HCT116 (cell line): ENCODE measurements around the gene CFAP410. TPM values are rescaled to one million over a fixed set of nuclear protein-coding genes. Genes with fewer than 3 reads are reported as not detected.

Experiments used
- ATAC-seq: fragments of 200-7000 bp; cut with Tn5 transposase; 2 replicates; pipeline ENCODE4 v1.9.1; 2020; ENCODE audit warnings: mild to moderate bottlenecking, moderate library complexity
- BruUV-seq: library from RNA; stranded (reverse); fragments of 400-500 nt; replicated peaks from 2 replicates; lab custom pipeline; 2021; lab: Mats Ljungman, UMichigan
- CTCF ChIA-PET: fragments of 300-600 bp; sonication (Branson Sonifier 250); formaldehyde crosslinking; loops from one replicate; lab custom pipeline; 2021; ENCODE audit warnings: antibody characterized with exemption; lab: Charles Lee
- POLR2A ChIA-PET: fragments of 300-600, 350-600 bp; sonication (Branson Sonifier 250); formaldehyde crosslinking; loops from one replicate; lab custom pipeline; 2021; ENCODE audit warnings: antibody characterized with exemption; lab: Charles Lee
- RAD21 ChIA-PET, 2 experiments: fragments of 300-600 bp; sonication (Branson Sonifier 250); formaldehyde crosslinking; loops; one replicate each; lab custom pipeline; 2023; ENCODE audit warnings: low total read pairs in 2 of 2; ENCODE audit not compliant: uncharacterized antibody in 2 of 2, unreplicated experiment in 2 of 2, low non-redundant PET in 1 of 2; lab: Charles Lee
- DNase-seq: peaks from one replicate; pipeline ENCODE4 v3.0.0-alpha.2; 2010; ENCODE audit warnings: low read depth, low spot score
- H2AFZ ChIP-seq: fragments of 200-600 bp; shearing (Covaris generic), sonication (generic); 2 replicates; pipeline ENCODE4 v1.6.1; 2017; ENCODE audit warnings: low read depth, mixed run types, mixed read lengths, antibody characterized with exemption, low read length; ENCODE audit not compliant: poor library complexity, severe bottlenecking
- H3K27ac ChIP-seq: 2 replicates; pipeline ENCODE4 v1.5.1; 2012; ENCODE audit warnings: low read depth, low read length
- H3K27me3 ChIP-seq: fragments of 200-600 bp; sonication (generic); 2 replicates; pipeline ENCODE4 v1.6.1; 2016; ENCODE audit warnings: mixed run types, low read length, mixed read lengths; ENCODE audit not compliant: insufficient read depth
- H3K36me3 ChIP-seq, 2 experiments: fragments of 200-500 bp in 1 of 2; fragments of 200-600 bp in 1 of 2; sonication (Bioruptor generic) in 1 of 2; sonication (generic) in 1 of 2; 2 replicates each; pipeline versions ENCODE4 v1.5.1 to v1.6.1; 2014 to 2016; ENCODE audit warnings: low read length in 2 of 2, inconsistent platforms in 1 of 2, mixed read lengths in 1 of 2, mixed run types in 1 of 2; ENCODE audit not compliant: insufficient read depth in 2 of 2, control insufficient read depth in 1 of 2
- H3K4me1 ChIP-seq, 2 experiments: fragments of 200-600 bp in 1 of 2; sonication (generic) in 1 of 2; 2 replicates each; pipeline versions ENCODE4 v1.5.1 to v1.6.1; 2012 to 2017; ENCODE audit warnings: low read length in 2 of 2, inconsistent platforms in 1 of 2, mild to moderate bottlenecking in 1 of 2, mixed read lengths in 1 of 2, mixed run types in 1 of 2, moderate library complexity in 1 of 2; ENCODE audit not compliant: insufficient read depth in 2 of 2, control insufficient read depth in 1 of 2
- H3K4me2 ChIP-seq: fragments of 200-600 bp; sonication (generic); 2 replicates; pipeline ENCODE4 v1.6.1; 2017; ENCODE audit warnings: mixed run types, low read length, mixed read lengths
- H3K4me3 ChIP-seq, 2 experiments: fragments of 200-600 bp in 1 of 2; sonication (generic) in 1 of 2; replicated peaks in 1 of 2; 2 replicates each; pipeline ENCODE4 v1.5.1; 2011 to 2016; ENCODE audit warnings: low read length in 2 of 2, control low read depth in 1 of 2, low read depth in 1 of 2, mild to moderate bottlenecking in 1 of 2, mixed read lengths in 1 of 2, mixed run types in 1 of 2
- H3K79me2 ChIP-seq: fragments of 200-600 bp; sonication (generic); 2 replicates; pipeline ENCODE4 v1.6.1; 2017; ENCODE audit warnings: mild to moderate bottlenecking, mixed run types, low read length, moderate library complexity, mixed read lengths; ENCODE audit not compliant: insufficient read depth
- H3K9ac ChIP-seq: fragments of 200-600 bp; sonication (generic); 2 replicates; pipeline ENCODE4 v1.6.1; 2016; ENCODE audit warnings: low read length, mixed read lengths
- H3K9me2 ChIP-seq: fragments of 200-600 bp; sonication (generic), shearing (Covaris generic); 2 replicates; pipeline ENCODE4 v1.6.1; 2017; ENCODE audit warnings: mixed run types, mild to moderate bottlenecking, moderate library complexity; ENCODE audit not compliant: insufficient read depth
- H3K9me3 ChIP-seq, 2 experiments: fragments of 200-500 bp in 1 of 2; fragments of 200-600 bp in 1 of 2; sonication (Bioruptor generic) in 1 of 2; sonication (generic) in 1 of 2; 2 replicates each; pipeline ENCODE4 v1.6.1; 2014 to 2017; ENCODE audit warnings: low read length in 2 of 2, mixed read lengths in 2 of 2, inconsistent platforms in 1 of 2, low read depth in 1 of 2, mild to moderate bottlenecking in 1 of 2, mixed run types in 1 of 2, moderate library complexity in 1 of 2; ENCODE audit not compliant: control insufficient read depth in 1 of 2, insufficient read depth in 1 of 2
- H4K20me1 ChIP-seq: fragments of 200-600 bp; sonication (generic), shearing (Covaris generic); 2 replicates; pipeline ENCODE4 v1.6.1; 2017; ENCODE audit warnings: mixed run types, mild to moderate bottlenecking, moderate library complexity; ENCODE audit not compliant: insufficient read depth
- ATF3 ChIP-seq: IDR thresholded peaks from 2 replicates; pipeline ENCODE4 v1.6.1; 2012
- JUND ChIP-seq: IDR thresholded peaks from 2 replicates; pipeline ENCODE4 v1.6.1; 2012
- MAX ChIP-seq: IDR thresholded peaks from 2 replicates; pipeline ENCODE4 v1.6.1; 2012
- RAD21 ChIP-seq: IDR thresholded peaks from 2 replicates; pipeline ENCODE4 v1.6.1; 2012; ENCODE audit warnings: low read depth, mild to moderate bottlenecking
- TCF7L2 ChIP-seq: IDR thresholded peaks from 2 replicates; pipeline ENCODE4 v1.7.0; 2011; ENCODE audit warnings: borderline replicate concordance, inconsistent platforms; ENCODE audit not compliant: insufficient read depth, insufficient read length; ENCODE audit errors: extremely low read depth
- ZBTB33 ChIP-seq: IDR thresholded peaks from 2 replicates; pipeline ENCODE4 v1.6.1; 2011; ENCODE audit warnings: mild to moderate bottlenecking, low read length, moderate library complexity; ENCODE audit not compliant: insufficient replicate concordance; ENCODE audit errors: extremely low read depth
- intact Hi-C: fragments of 100-400 bp; cut with micrococcal nuclease; formaldehyde crosslinking; loops from 2 replicates; pipeline ENCODE4 v1.10.0; 2022
- total RNA-seq: library from RNA; stranded (reverse); gene quantifications from one replicate; pipeline ENCODE4 v1.2.1, GENCODE V29; 2021; ENCODE audit not compliant: unreplicated experiment

CFAP410 gene
- total RNA-seq, 1 experiment from 2014 or later, result 15.3 TPM

- H3K4me1 ChIP-seq, result no peaks in the 10 kb centered on the region
- H3K9me2 ChIP-seq, result no peaks in the 10 kb centered on the region
- H3K4me3 ChIP-seq, result no peak overlapping the region
- no peak overlapping the region for H3K9ac ChIP-seq
- no TSS peak for BruUV-seq
- H3K27me3 ChIP-seq, result no peaks in the 10 kb centered on the region
- intact Hi-C loops, result no loop called here
- H3K27ac ChIP-seq, result no peak overlapping the region; the same call in 1 of the 2 replicates
- no peaks in the 10 kb centered on the region for H3K79me2 ChIP-seq
- no peak overlapping the region for H2AFZ ChIP-seq
- ATAC-seq (peak; percentile 25; the same call in 1 of the 2 replicates), DNase-seq (no peak)
- H3K9me3 ChIP-seq, result no peaks in the 10 kb centered on the region
- no peaks in the 10 kb centered on the region for H4K20me1 ChIP-seq
- no peak overlapping the region for H3K4me2 ChIP-seq
- ChIA-PET POLR2A (no interaction called here), RAD21 (no interaction called here), CTCF (no interaction called here)
- H3K36me3 ChIP-seq, result peaks cover 0 to 3% of the 10 kb centered on the region in 2 experiments; a peak in 2 of 4 replicates
- TF ChIP-seq RAD21 (no peak), MAX (no peak), ATF3 (no peak)
- TF ChIP-seq, all 23 proteins: peak for 0
Observed at GRCh38 chr21:44321846-44322450, 17.2 kb downstream of the CFAP410 start.

- ATAC-seq (no peak), DNase-seq (no peak)
- H3K9me2 ChIP-seq, result no peaks in the 10 kb centered on the region
- H3K27me3 ChIP-seq, result no peaks in the 10 kb centered on the region
- BruUV-seq, result no TSS peak
- H3K79me2 ChIP-seq, result no peaks in the 10 kb centered on the region
- TF ChIP-seq JUND, result no peak
- TF ChIP-seq TCF7L2, result no peak
- no peak for TF ChIP-seq ZBTB33
- no peak overlapping the region for H3K9ac ChIP-seq
- H3K9me3 ChIP-seq, result no peaks in the 10 kb centered on the region
- ChIA-PET POLR2A (no interaction called here), CTCF (no interaction called here), RAD21 (no interaction called here)
- H3K27ac ChIP-seq, result no peak overlapping the region
- H3K4me1 ChIP-seq, result no peaks in the 10 kb centered on the region
- intact Hi-C loops, result no loop called here
- H2AFZ ChIP-seq, result no peak overlapping the region
- H3K4me3 ChIP-seq, result no peak overlapping the region
- H4K20me1 ChIP-seq, result no peaks in the 10 kb centered on the region
- H3K36me3 ChIP-seq, result peaks cover 0 to 7% of the 10 kb centered on the region in 2 experiments; a peak in 2 of 4 replicates
- no peak overlapping the region for H3K4me2 ChIP-seq
Observed at GRCh38 chr21:44320847-44321246, 18.3 kb downstream of the CFAP410 start.
